ENCODE results near the gene TRAPPC11. TPM values are rescaled to one million over a fixed set of nuclear protein-coding genes. Genes with fewer than 3 reads are reported as not detected.

TRAPPC11 gene
- polyA plus RNA-seq, 1 experiment = 21.2 TPM

GRCh38 chr4:183670960-183671555 is 12.0 kb downstream of the TRAPPC11 start:
- DNase-seq (ENCODE audit: low read depth) = no peak
- Histone ChIP-seq H3K4me3 (ENCODE audit: low read depth, low read length) (no peak overlapping the region), H3K36me3 (ENCODE audit: control insufficient read depth, insufficient read depth, low read length) (peaks cover 7% of the 10 kb centered on the region; the same call in 1 of the 2 replicates), H3K27me3 (ENCODE audit: control insufficient read depth, insufficient read depth, low read length) (no peaks in the 10 kb centered on the region)
- CTCF ChIA-PET = interaction anchor here (1.2 kb wide), 1 partner anchor 11 kb away, joined by 5 read pairs; no protein-coding TSS in a partner anchor
- POLR2A ChIA-PET = no interaction called here
- TF ChIP-seq CTCF (IDR thresholded peaks at IDR 0.05; ENCODE audit: insufficient read depth, low read depth, low read length) = no peak

- TF ChIP-seq CTCF (IDR thresholded peaks at IDR 0.05; ENCODE audit: insufficient read depth, low read depth, low read length) = no peak
- DNase-seq (ENCODE audit: low read depth) = no peak
- ChIA-PET POLR2A (no interaction called here), CTCF (interaction anchor here (0.6 kb wide), 2 partner anchors 45 to 155 kb away, joined by 3 read pairs; no protein-coding TSS in a partner anchor)
- H3K27me3 ChIP-seq (ENCODE audit: control insufficient read depth, insufficient read depth, low read length) = no peaks in the 10 kb centered on the region
- H3K4me3 ChIP-seq (ENCODE audit: low read depth, low read length) = no peak overlapping the region
- peaks cover 5% of the 10 kb centered on the region for H3K36me3 ChIP-seq (ENCODE audit: control insufficient read depth, insufficient read depth, low read length)
These were observed 15.1 kb downstream of the TRAPPC11 start for GRCh38 chr4:183674153-183674552.

GRCh38 chr4:183675625-183676024 is 16.5 kb downstream of the TRAPPC11 start:
- H3K4me3 ChIP-seq (ENCODE audit: low read depth, low read length) = no peak overlapping the region
- no peaks in the 10 kb centered on the region for H3K27me3 ChIP-seq (ENCODE audit: control insufficient read depth, insufficient read depth, low read length)
- POLR2A ChIA-PET = no interaction called here
- no peaks in the 10 kb centered on the region; the same call in none of the 2 replicates for H3K36me3 ChIP-seq (ENCODE audit: control insufficient read depth, insufficient read depth, low read length)
- CTCF ChIA-PET = interaction anchor here (0.7 kb wide), 1 partner anchor 9 kb away, joined by 3 read pairs; no protein-coding TSS in a partner anchor
- peak; percentile 24 for DNase-seq (ENCODE audit: low read depth)
- no peak for TF ChIP-seq CTCF (IDR thresholded peaks at IDR 0.05; ENCODE audit: insufficient read depth, low read depth, low read length)

GRCh38 chr4:183681119-183681518 is 22.0 kb downstream of the TRAPPC11 start:
- ChIA-PET CTCF (no interaction called here), POLR2A (no interaction called here)
- no peak for TF ChIP-seq CTCF (IDR thresholded peaks at IDR 0.05; ENCODE audit: insufficient read depth, low read depth, low read length)
- no peaks in the 10 kb centered on the region for H3K27me3 ChIP-seq (ENCODE audit: control insufficient read depth, insufficient read depth, low read length)
- DNase-seq (ENCODE audit: low read depth) = no peak
- H3K4me3 ChIP-seq (ENCODE audit: low read depth, low read length) = no peak overlapping the region
- H3K36me3 ChIP-seq (ENCODE audit: control insufficient read depth, insufficient read depth, low read length) = no peaks in the 10 kb centered on the region; the same call in none of the 2 replicates

GRCh38 chr4:183686461-183686860 is 27.4 kb downstream of the TRAPPC11 start:
- POLR2A ChIA-PET = no interaction called here
- CTCF ChIA-PET = interaction anchor here (1.0 kb wide), 2 partner anchors 15 to 19 kb away, joined by 3 read pairs; no protein-coding TSS in a partner anchor
- no peak overlapping the region for H3K4me3 ChIP-seq (ENCODE audit: low read depth, low read length)
- H3K27me3 ChIP-seq (ENCODE audit: control insufficient read depth, insufficient read depth, low read length) = no peaks in the 10 kb centered on the region
- DNase-seq (ENCODE audit: low read depth) = no peak
- H3K36me3 ChIP-seq (ENCODE audit: control insufficient read depth, insufficient read depth, low read length) = peaks cover 3% of the 10 kb centered on the region; the same call in 1 of the 2 replicates
- no peak for TF ChIP-seq CTCF (IDR thresholded peaks at IDR 0.05; ENCODE audit: insufficient read depth, low read depth, low read length)
